ENCODE results near the gene CDH4.
"Not testable (repeated sequence)": the region's sequence is repeated elsewhere in the genome, so short reads cannot be mapped to it uniquely, and the experiment has no call there.

Gene CDH4

GRCh38 chr20:61442718-61443117, 190.7 kb downstream of the CDH4 start:
- no peak for DNase-seq

GRCh38 chr20:61443443-61444126, 191.5 kb downstream of the CDH4 start:
- DNase-seq = no peak

GRCh38 chr20:61444637-61445036, 192.6 kb downstream of the CDH4 start:
- DNase-seq = no peak

DNA sequence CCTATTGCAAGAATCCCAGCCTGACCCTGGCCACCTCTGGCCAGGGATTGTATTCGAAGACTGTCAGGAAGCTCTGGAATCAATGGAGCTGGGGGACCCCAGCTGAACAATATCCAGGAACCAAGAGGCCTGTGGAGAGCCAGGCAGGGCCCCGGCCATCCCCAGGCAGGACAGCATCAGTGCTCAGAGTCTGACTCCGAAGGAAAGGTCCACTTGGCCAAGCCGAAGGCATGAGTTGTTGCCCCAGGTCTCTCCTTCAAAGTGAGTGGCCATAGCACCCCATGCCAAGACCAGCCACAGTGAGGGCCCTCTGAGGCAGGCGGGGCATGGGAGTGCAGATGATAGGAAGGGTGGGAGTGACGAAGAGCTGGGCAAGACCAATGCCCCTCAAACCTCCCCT, 193.1 kb downstream of the CDH4 start:
- DNase-seq = no peak

DNA sequence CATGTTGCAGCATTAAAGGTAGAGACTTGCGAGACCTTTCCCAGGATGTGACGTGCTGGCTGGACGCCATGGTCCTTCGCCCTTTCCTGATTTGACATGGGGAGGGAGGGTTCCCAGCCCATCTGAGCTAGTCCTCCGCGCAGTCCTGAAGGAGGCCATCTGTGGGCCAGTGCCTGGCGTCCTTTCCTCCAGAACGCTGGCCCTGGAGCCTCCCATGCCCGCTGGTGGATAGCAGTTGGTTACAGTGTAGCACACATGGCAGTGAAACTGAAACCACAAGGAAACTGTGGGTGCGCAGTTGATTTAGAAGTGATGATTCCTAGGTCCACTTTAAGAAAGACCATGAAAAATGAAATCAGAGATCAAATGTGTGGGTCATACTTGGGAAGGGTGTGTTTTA, 193.7 kb downstream of the CDH4 start:
- DNase-seq = no peak

- DNase-seq = no peak
Measured at GRCh38 chr20:61447952-61448351, 195.9 kb downstream of the CDH4 start.

GRCh38 chr20:61448386-61448785, 196.3 kb downstream of the CDH4 start:
- no peak for DNase-seq

GRCh38 chr20:61449057-61449609, 197.1 kb downstream of the CDH4 start:
- DNase-seq = no peak

- DNase-seq = no peak
Measured at GRCh38 chr20:61449916-61450315, 197.9 kb downstream of the CDH4 start.

GRCh38 chr20:61450549-61450948, 198.5 kb downstream of the CDH4 start:
- no peak for DNase-seq

GRCh38 chr20:61451009-61451408, 198.9 kb downstream of the CDH4 start:
- no peak for DNase-seq

GRCh38 chr20:61451953-61452352, 199.9 kb downstream of the CDH4 start:
- no peak for DNase-seq

DNA sequence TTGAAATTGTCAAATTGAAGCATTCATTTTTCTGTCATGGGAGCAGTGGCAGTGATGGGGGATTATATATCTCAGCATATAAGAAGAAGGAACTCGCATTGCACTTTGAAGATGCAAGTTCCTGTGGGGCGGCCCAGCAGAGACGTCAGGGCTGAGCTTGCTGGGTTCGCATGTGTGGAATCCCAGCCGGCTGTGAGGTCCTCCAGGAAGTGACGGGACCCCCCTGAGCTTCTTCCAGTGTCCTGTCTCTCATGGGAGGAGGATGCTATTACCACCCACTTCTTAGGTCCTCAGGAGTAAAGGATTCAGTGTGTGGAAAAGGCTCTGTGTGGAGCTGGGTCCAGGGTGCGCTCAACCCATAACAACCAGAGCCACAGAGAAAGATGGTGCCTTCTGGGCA, 201.2 kb downstream of the CDH4 start:
- DNase-seq = no peak

GRCh38 chr20:61453623-61454022, 201.6 kb downstream of the CDH4 start:
- DNase-seq = not testable (repeated sequence)

DNA sequence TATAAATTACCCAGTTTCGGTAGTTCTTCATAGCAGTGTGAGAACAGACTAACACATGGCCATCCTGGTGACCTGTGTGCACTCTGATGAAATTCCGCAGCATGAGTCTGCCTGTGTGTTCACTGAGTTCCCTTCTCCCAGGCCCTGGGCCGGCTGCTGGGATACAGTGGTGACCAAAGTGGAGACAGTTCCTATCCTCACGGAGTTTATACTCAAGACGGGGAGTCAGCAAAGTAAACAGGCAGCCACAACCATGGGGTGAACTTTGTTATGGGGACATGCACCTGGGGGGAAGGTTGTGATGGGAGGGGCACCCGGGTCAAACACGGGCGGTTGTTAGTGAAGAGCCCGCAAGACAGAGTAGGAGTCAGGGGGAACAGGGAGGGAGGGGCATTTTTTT, 202.0 kb downstream of the CDH4 start:
- DNase-seq = no peak

DNA sequence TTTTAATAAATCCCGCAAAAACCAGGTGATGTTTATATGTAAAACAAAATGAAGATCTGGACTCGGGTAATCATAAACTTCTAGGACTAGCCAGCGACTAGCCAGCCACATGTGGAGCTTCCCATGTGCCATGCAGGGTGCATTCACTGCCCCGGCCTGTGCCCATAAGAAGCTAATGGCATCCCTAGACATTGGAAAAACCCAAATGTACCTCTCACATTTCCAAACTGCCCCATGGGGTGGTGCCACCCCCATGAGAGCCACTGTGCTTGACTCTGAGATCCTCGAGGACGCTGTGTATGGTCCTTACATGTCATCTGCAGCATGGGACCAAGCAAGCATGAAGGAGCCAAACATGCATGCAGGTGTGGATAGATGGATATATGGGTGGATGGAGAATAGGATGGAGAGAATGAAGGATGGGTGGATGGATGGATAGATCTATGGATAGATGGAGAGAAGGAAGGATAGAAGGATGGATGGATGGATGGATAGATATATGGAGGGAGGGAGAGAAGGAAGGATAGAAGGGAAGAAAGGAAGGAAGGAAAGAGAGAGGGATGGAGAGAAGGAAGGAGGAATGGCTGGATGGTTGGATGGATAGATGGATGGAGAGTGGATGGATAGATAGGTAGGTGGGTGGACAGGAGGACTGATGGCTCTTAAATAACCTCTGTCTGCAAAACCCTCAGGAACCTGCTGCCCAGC, 203.6 kb downstream of the CDH4 start:
- DNase-seq = no peak

GRCh38 chr20:61457725-61458124, 205.7 kb downstream of the CDH4 start:
- no peak for DNase-seq

GRCh38 chr20:61458146-61458746, 206.2 kb downstream of the CDH4 start:
- DNase-seq = no peak

GRCh38 chr20:61459266-61459665, 207.2 kb downstream of the CDH4 start:
- DNase-seq = no peak

- no peak for DNase-seq
Measured at GRCh38 chr20:61459705-61460104, 207.6 kb downstream of the CDH4 start.

- no peak for DNase-seq
Measured at GRCh38 chr20:61460261-61461052, 208.4 kb downstream of the CDH4 start.

- no peak for DNase-seq
Measured at GRCh38 chr20:61461461-61461860, 209.4 kb downstream of the CDH4 start.

Measured in CD4-positive, alpha-beta T cell treated with Interleukin-17A for 1 hour (primary cell).